ENCODE data around the gene DNAJA4.

Gene DNAJA4

GRCh38 chr15:78322243-78322642, 57.9 kb downstream of the DNAJA4 start:
- peak; percentile 46 for ATAC-seq
- TF ChIP-seq ZNF8 (CRISPR knock-in tag; IDR thresholded peaks at IDR 0.05) (no peak; the same call in 1 of the 2 replicates), TOX (CRISPR knock-in tag; IDR thresholded peaks at IDR 0.05; ENCODE audit: borderline replicate concordance) (no peak), ESRRG (CRISPR knock-in tag; IDR thresholded peaks at IDR 0.05) (no peak), ZC3H10 (CRISPR knock-in tag; IDR thresholded peaks at IDR 0.05) (no peak), TSHZ2 (CRISPR knock-in tag; IDR thresholded peaks at IDR 0.05) (peak; percentile 82; the same call in 1 of the 2 replicates), PPARA (CRISPR knock-in tag; IDR thresholded peaks at IDR 0.05; ENCODE audit: borderline replicate concordance) (no peak), TCF4 (CRISPR knock-in tag; IDR thresholded peaks at IDR 0.05; ENCODE audit: borderline replicate concordance) (peak; percentile 75), CSDC2 (CRISPR knock-in tag; IDR thresholded peaks at IDR 0.05) (0 out of 2 replicates have a peak, but pooled peaks have one; percentile 47), ZNF565 (CRISPR knock-in tag; conservative IDR thresholded peaks at IDR 0.05; ENCODE audit: low read depth) (no peak), ZFP3 (CRISPR knock-in tag; IDR thresholded peaks at IDR 0.05) (peak; percentile 64; the same call in 1 of the 2 replicates), BACH2 (CRISPR knock-in tag; IDR thresholded peaks at IDR 0.05; ENCODE audit: borderline replicate concordance) (no peak), CREB5 (CRISPR knock-in tag; IDR thresholded peaks at IDR 0.05; ENCODE audit: low read depth) (peak; percentile 79; the same call in 1 of the 2 replicates), OSR1 (CRISPR knock-in tag; IDR thresholded peaks at IDR 0.05) (no peak), GLIS3 (CRISPR knock-in tag; IDR thresholded peaks at IDR 0.05) (peak; percentile 53; the same call in 1 of the 2 replicates), ZNF70 (CRISPR knock-in tag; IDR thresholded peaks at IDR 0.05) (no peak), ARNTL (CRISPR knock-in tag; IDR thresholded peaks at IDR 0.05; ENCODE audit: borderline replicate concordance, low read depth) (no peak), POU6F1 (CRISPR knock-in tag; IDR thresholded peaks at IDR 0.05; ENCODE audit: borderline replicate concordance, low read depth) (no peak), SNAI2 (CRISPR knock-in tag; IDR thresholded peaks at IDR 0.05) (peak; percentile 85; the same call in 1 of the 2 replicates), PATZ1 (CRISPR knock-in tag; IDR thresholded peaks at IDR 0.05; ENCODE audit: borderline replicate concordance) (no peak), RARB (CRISPR knock-in tag; IDR thresholded peaks at IDR 0.05) (no peak), ISL1 (CRISPR knock-in tag; IDR thresholded peaks at IDR 0.05) (peak; percentile 64), ZFP30 (CRISPR knock-in tag; IDR thresholded peaks at IDR 0.05) (no peak), CSRNP3 (CRISPR knock-in tag; IDR thresholded peaks at IDR 0.05) (0 out of 2 replicates have a peak, but pooled peaks have one; percentile 51)

- no peak for ATAC-seq
- TF ChIP-seq ZNF8 (CRISPR knock-in tag; IDR thresholded peaks at IDR 0.05) (no peak), PATZ1 (CRISPR knock-in tag; IDR thresholded peaks at IDR 0.05; ENCODE audit: borderline replicate concordance) (no peak), GLIS3 (CRISPR knock-in tag; IDR thresholded peaks at IDR 0.05) (no peak), SNAI2 (CRISPR knock-in tag; IDR thresholded peaks at IDR 0.05) (no peak), RARB (CRISPR knock-in tag; IDR thresholded peaks at IDR 0.05) (no peak), CREB5 (CRISPR knock-in tag; IDR thresholded peaks at IDR 0.05; ENCODE audit: low read depth) (no peak), ZNF70 (CRISPR knock-in tag; IDR thresholded peaks at IDR 0.05) (no peak), TSHZ2 (CRISPR knock-in tag; IDR thresholded peaks at IDR 0.05) (no peak), ZC3H10 (CRISPR knock-in tag; IDR thresholded peaks at IDR 0.05) (no peak)
Observed at GRCh38 chr15:78322724-78323521, 58.6 kb downstream of the DNAJA4 start.
